GM23248 (cell line): Measurements from ENCODE around the gene UBALD1. TPM values are rescaled to one million over a fixed set of nuclear protein-coding genes. Genes with fewer than 3 reads are reported as not detected.

ENCODE experiments used
- DNase-seq: peaks from one replicate; pipeline ENCODE4 v3.0.0-alpha.2; 2015
- H2AFZ ChIP-seq: fragments of 200-600 bp; sonication (generic); 2 replicates; pipeline ENCODE4 v1.6.1; 2016; ENCODE audit warnings: antibody characterized with exemption
- H3F3A ChIP-seq: fragments of 200-600 bp; sonication (generic); 2 replicates; pipeline ENCODE4 v1.6.1; 2016; ENCODE audit warnings: mild to moderate bottlenecking, antibody characterized with exemption, mixed run types; ENCODE audit not compliant: insufficient read depth
- H3K27ac ChIP-seq: fragments of 200-600 bp; sonication (generic); 2 replicates; pipeline ENCODE4 v1.5.1; 2016; ENCODE audit warnings: mild to moderate bottlenecking
- H3K27me3 ChIP-seq: fragments of 200-600 bp; sonication (generic); replicated peaks from 2 replicates; pipeline ENCODE4 v1.6.1; 2016; ENCODE audit warnings: mild to moderate bottlenecking; ENCODE audit not compliant: insufficient read depth
- H3K36me3 ChIP-seq: fragments of 200-600 bp; sonication (generic); 2 replicates; pipeline ENCODE4 v1.6.1; 2016; ENCODE audit warnings: low read depth, mild to moderate bottlenecking
- H3K4me1 ChIP-seq: fragments of 200-600 bp; sonication (generic); 2 replicates; pipeline ENCODE4 v1.6.1; 2016; ENCODE audit warnings: mild to moderate bottlenecking; ENCODE audit not compliant: insufficient read depth
- H3K4me2 ChIP-seq: fragments of 200-600 bp; sonication (generic); one replicate; pipeline ENCODE4 v1.6.1; 2016; ENCODE audit warnings: mild to moderate bottlenecking; ENCODE audit not compliant: unreplicated experiment
- H3K4me3 ChIP-seq: fragments of 200-600 bp; sonication (generic); 2 replicates; pipeline ENCODE4 v1.5.1; 2016; ENCODE audit warnings: mild to moderate bottlenecking
- H3K79me2 ChIP-seq: fragments of 200-600 bp; sonication (generic); 2 replicates; pipeline ENCODE4 v1.6.1; 2016; ENCODE audit warnings: mild to moderate bottlenecking; ENCODE audit not compliant: insufficient read depth
- H3K9ac ChIP-seq: fragments of 200-600 bp; sonication (generic); 2 replicates; pipeline ENCODE4 v1.6.1; 2016; ENCODE audit warnings: mild to moderate bottlenecking
- H3K9me2 ChIP-seq: fragments of 200-600 bp; sonication (generic); 2 replicates; pipeline ENCODE4 v1.6.1; 2016; ENCODE audit warnings: mixed run types, mild to moderate bottlenecking, moderate library complexity; ENCODE audit not compliant: insufficient read depth
- H3K9me3 ChIP-seq: fragments of 200-600 bp; sonication (generic); one replicate; pipeline ENCODE4 v1.6.1; 2017; ENCODE audit warnings: low read depth
- H4K20me1 ChIP-seq: fragments of 200-600 bp; sonication (generic); 2 replicates; pipeline ENCODE4 v1.6.0; 2016; ENCODE audit not compliant: insufficient read depth
- EZH2 ChIP-seq: fragments of 200-600 bp; sonication (generic); IDR thresholded peaks from 2 replicates; pipeline ENCODE4 v1.6.1; 2018; ENCODE audit warnings: antibody characterized with exemption, mild to moderate bottlenecking; ENCODE audit not compliant: insufficient read depth, poor library complexity, severe bottlenecking
- EZH2phosphoT487 ChIP-seq: fragments of 200-600 bp; sonication (generic); IDR thresholded peaks from 2 replicates; pipeline ENCODE4 v1.6.1; 2018; ENCODE audit warnings: antibody characterized with exemption, moderate library complexity, mild to moderate bottlenecking, low read depth; ENCODE audit not compliant: insufficient read depth
- WGBS, 2 experiments: methylation state at CpG; one replicate each; pipeline ENCODE4 v1.1.6; 2015 to 2017; ENCODE audit warnings: low lambda C conversion rate in 2 of 2, low coverage in 1 of 2; ENCODE audit errors: missing lambda C conversion rate in 2 of 2; 5-methylcytosine and 5-hydroxymethylcytosine counted together
- in situ Hi-C: fragments of 300-500 bp; cut with MboI; formaldehyde crosslinking; loops from 2 replicates; pipeline ENCODE4 v1.15.0; 2020
- polyA plus RNA-seq: library from polyadenylated mRNA; unstranded; fragments of >200 nt; fragmentation: Nextera tagmentation; extraction: Ambion mirVana; gene quantifications from 2 replicates; pipeline ENCODE4 v1.2.1, GENCODE V29; 2016
- total RNA-seq: library from RNA; depleted of rRNA; stranded (reverse); fragments of >200 nt; shearing (Covaris generic); gene quantifications from 2 replicates; pipeline ENCODE4 v1.2.3, GENCODE V29; 2014

UBALD1 gene
- total and polyA plus RNA-seq, 2 experiments from 2014 or later, result 10.3 to 17.4 TPM

- in situ Hi-C loops, result no loop called here
- TF ChIP-seq EZH2 (no peak), EZH2phosphoT487 (no peak)
- H4K20me1 ChIP-seq, result no peaks in the 10 kb centered on the region
- H3K9me2 ChIP-seq, result no peaks in the 10 kb centered on the region
- H3K9ac ChIP-seq, result no peak overlapping the region
- no peaks in the 10 kb centered on the region for H3F3A ChIP-seq
- peaks cover 3% of the 10 kb centered on the region for H3K27me3 ChIP-seq
- H3K4me2 ChIP-seq, result no peak overlapping the region
- no peaks in the 10 kb centered on the region for H3K9me3 ChIP-seq
- H3K79me2 ChIP-seq, result no peaks in the 10 kb centered on the region
- WGBS, 2 experiments, result 73 to 75% methylated on average over 17 of the region's 17 CpGs
- H3K4me1 ChIP-seq, result no peaks in the 10 kb centered on the region
- H3K27ac ChIP-seq, result no peak overlapping the region
- no peak for DNase-seq
- no peak overlapping the region for H2AFZ ChIP-seq
- no peaks in the 10 kb centered on the region for H3K36me3 ChIP-seq
- no peak overlapping the region for H3K4me3 ChIP-seq
Measured at GRCh38 chr16:4591706-4592470, 22.8 kb downstream of the UBALD1 start.

- Histone ChIP-seq H3K4me1 (no peaks in the 10 kb centered on the region), H3K79me2 (no peaks in the 10 kb centered on the region), H3K9ac (no peak overlapping the region), H3K36me3 (no peaks in the 10 kb centered on the region), H3K27me3 (peaks cover 10% of the 10 kb centered on the region), H3K9me2 (no peaks in the 10 kb centered on the region), H3K4me3 (no peak overlapping the region), H3F3A (no peaks in the 10 kb centered on the region), H4K20me1 (no peaks in the 10 kb centered on the region), H3K27ac (no peak overlapping the region), H2AFZ (no peak overlapping the region), H3K4me2 (no peak overlapping the region), H3K9me3 (no peaks in the 10 kb centered on the region)
- no peak for DNase-seq
- in situ Hi-C loops, result no loop called here
- no peak for TF ChIP-seq EZH2phosphoT487
- no peak for TF ChIP-seq EZH2
- WGBS, 2 experiments, result 33 to 35% methylated on average over 6 of the region's 6 CpGs
Measured at GRCh38 chr16:4591191-4591590, 23.5 kb downstream of the UBALD1 start.

GRCh38 chr16:4588961-4589360 lies 25.7 kb downstream of the UBALD1 start:
- Histone ChIP-seq H3K9me3 (no peaks in the 10 kb centered on the region), H3K27ac (no peak overlapping the region), H3K4me3 (no peak overlapping the region), H3K36me3 (no peaks in the 10 kb centered on the region), H3K9me2 (no peaks in the 10 kb centered on the region), H3K9ac (no peak overlapping the region), H3K4me1 (no peaks in the 10 kb centered on the region), H3F3A (no peaks in the 10 kb centered on the region), H3K4me2 (no peak overlapping the region), H2AFZ (no peak overlapping the region), H4K20me1 (no peaks in the 10 kb centered on the region), H3K27me3 (peaks cover 15% of the 10 kb centered on the region), H3K79me2 (no peaks in the 10 kb centered on the region)
- no peak for DNase-seq
- in situ Hi-C loops, result no loop called here
- WGBS, 2 experiments, result 65 to 71% methylated on average over 6 of the region's 6 CpGs
- TF ChIP-seq EZH2phosphoT487, result no peak
- TF ChIP-seq EZH2, result no peak

GRCh38 chr16:4588386-4588785 lies 26.3 kb downstream of the UBALD1 start:
- DNase-seq, result no peak
- Histone ChIP-seq H3K27ac (no peak overlapping the region), H3K4me1 (no peaks in the 10 kb centered on the region), H3K4me2 (no peak overlapping the region), H3K9ac (no peak overlapping the region), H3K36me3 (no peaks in the 10 kb centered on the region), H3K27me3 (peaks cover 15% of the 10 kb centered on the region), H2AFZ (no peak overlapping the region), H3K9me3 (no peaks in the 10 kb centered on the region), H3K9me2 (no peaks in the 10 kb centered on the region), H3K4me3 (no peak overlapping the region), H4K20me1 (no peaks in the 10 kb centered on the region), H3F3A (no peaks in the 10 kb centered on the region), H3K79me2 (no peaks in the 10 kb centered on the region)
- in situ Hi-C loops, result no loop called here
- WGBS, 2 experiments, result 30 to 40% methylated on average over 2 of the region's 2 CpGs
- no peak for TF ChIP-seq EZH2phosphoT487
- TF ChIP-seq EZH2, result no peak
